Heart left ventricle (tissue), 13 donors: Measurements from ENCODE around the gene RASSF1.

Source experiments
- CTCF ChIP-seq, 12 donors: fragments of 200-600 bp; sonication (generic) in 4 of 12; IDR thresholded peaks; one replicate each; pipeline versions ENCODE4 v1.5.0 to v1.8.0; 2018 to 2022; ENCODE audit warnings: antibody characterized with exemption in 12 of 12, mild to moderate bottlenecking in 5 of 12
- POLR2A ChIP-seq, 2 donors: fragments of 450-650 bp; IDR thresholded peaks; one replicate each; pipeline ENCODE4 v1.6.1; 2017; ENCODE audit warnings: antibody characterized with exemption in 2 of 2, mild to moderate bottlenecking in 2 of 2, moderate library complexity in 2 of 2
- donor health status: ischemic (EF 13 %, LVEDD 7.1; RV severe dilation, severe dysfunction).
- donor health status: DM: no; HTN: yes; CAD: no.
- donor health status: DM: no; HTN: no; CAD: no.
- donor health status: ischemic (EF 25% LVEDD 6.9; RV normal size, moderate dysfunction).
- donor health status: ischemic (EF 25% LVEDD 5.7; RV mildly dilated, moderate dysfunction).
- donor health status: ischemic (EF 35%, LVEDD 5.7; RV mildly dilated, moderate dysfunction).
- donor health status: nonischemic (EF 11% LVEDD 7.7; RV severe dilation, severe dysfunction).
- donor health status: DM: yes; HTN: yes; CAD: no.
- donor health status: PGD.
- donor health status: ischemic (EF 29% LVEDD 5.4; RV normal size, mild dysfunction).
- donor health status: nonischemic (EF 23%, LVEDD 6.1; RV moderate dilation, normal function).

DNA sequence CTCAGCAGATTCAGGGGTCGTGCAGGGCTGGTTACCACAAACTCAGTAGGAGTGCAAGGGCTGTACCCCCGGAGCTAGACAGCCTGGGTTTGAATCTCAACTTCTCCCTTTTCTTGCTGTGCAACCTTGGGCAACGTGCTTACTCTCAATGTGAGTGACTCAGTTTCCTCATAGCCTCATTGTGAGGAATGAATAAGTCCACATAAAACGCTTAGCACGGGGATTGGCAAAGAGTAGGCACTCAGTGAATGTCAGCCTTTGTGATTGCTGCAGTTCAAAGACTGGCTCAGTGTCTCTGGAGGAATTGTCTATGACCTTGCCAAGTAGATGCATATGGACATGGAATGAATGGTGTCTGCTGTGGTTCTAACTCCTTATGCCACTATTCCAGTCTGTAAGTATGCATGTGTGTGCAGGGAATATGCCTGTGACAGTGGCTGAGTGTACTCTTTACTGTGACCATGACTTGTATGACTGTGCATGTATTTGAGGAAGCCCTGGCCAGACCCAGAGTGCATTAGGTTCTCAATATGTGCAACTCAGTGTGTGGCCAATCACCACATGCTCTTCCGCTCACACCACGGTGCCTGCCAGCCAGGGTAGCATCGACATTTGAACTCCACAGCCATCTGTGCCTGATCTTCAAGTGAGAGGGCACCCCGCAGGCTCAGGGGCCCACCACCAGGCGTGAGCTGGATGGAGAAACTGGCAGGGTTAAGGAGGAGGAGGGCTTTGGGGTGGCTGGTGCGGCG is 40.5 kb downstream of the RASSF1 start:
- TF ChIP-seq CTCF (IDR thresholded peaks at IDR 0.05) (no peak), POLR2A (IDR thresholded peaks at IDR 0.05) (no peak)
